Kidney (tissue), 14 donors: ENCODE data around the gene SAMD8. TPM values are rescaled to one million over a fixed set of nuclear protein-coding genes. Genes with fewer than 3 reads are reported as not detected.

Experiments used
- DNase-seq, 5 donors: peaks; one replicate each; pipeline ENCODE4 v3.0.0-alpha.2; 2013 to 2020
- FAIRE-seq: peaks from 2 replicates; lab custom pipeline; 2012; peaks lifted over from hg19 to GRCh38; lab: Jason Lieb, UNC
- H3K27ac ChIP-seq, 2 donors: one replicate each; pipeline ENCODE4 v1.7.0; 2013; ENCODE audit warnings: low read depth in 2 of 2, low read length in 2 of 2, inconsistent platforms in 1 of 2
- H3K27me3 ChIP-seq: one replicate; pipeline ENCODE4 v1.7.1; 2013; ENCODE audit warnings: low read length, inconsistent platforms; ENCODE audit not compliant: control insufficient read depth, insufficient read depth
- H3K36me3 ChIP-seq, 3 donors: one replicate each; pipeline versions ENCODE4 v1.7.0 to v1.7.1; 2013; ENCODE audit warnings: low read length in 3 of 3, control low read depth in 1 of 3, inconsistent platforms in 1 of 3; ENCODE audit not compliant: insufficient read depth in 3 of 3, control insufficient read depth in 2 of 3
- H3K4me1 ChIP-seq, 3 donors: one replicate each; pipeline versions ENCODE4 v1.7.0 to v1.7.1; 2013; ENCODE audit warnings: low read length in 3 of 3, inconsistent platforms in 1 of 3, low read depth in 1 of 3; ENCODE audit not compliant: control insufficient read depth in 2 of 3, insufficient read depth in 2 of 3
- H3K4me3 ChIP-seq, 3 donors: one replicate each; pipeline versions ENCODE4 v1.7.0 to v1.8.1; 2013; ENCODE audit warnings: low read length in 3 of 3, control low read depth in 1 of 3, inconsistent platforms in 1 of 3
- H3K9ac ChIP-seq, 3 donors: one replicate each; pipeline versions ENCODE4 v1.7.0 to v1.7.1; 2013; ENCODE audit warnings: low read length in 3 of 3, control low read depth in 1 of 3, inconsistent platforms in 1 of 3
- H3K9me3 ChIP-seq, 3 donors: one replicate each; pipeline versions ENCODE4 v1.7.0 to v1.7.1; 2013; ENCODE audit warnings: low read length in 3 of 3, control low read depth in 1 of 3, inconsistent platforms in 1 of 3; ENCODE audit not compliant: control insufficient read depth in 2 of 3, insufficient read depth in 1 of 3
- intact Hi-C: fragments of 100-400 bp; cut with DNase I; formaldehyde crosslinking; loops from one replicate; pipeline ENCODE4 v1.11.1; 2022
- polyA plus RNA-seq: library from polyadenylated mRNA; stranded (reverse); fragments of 350-450 nt; fragmentation: Illumina TruSeq; extraction: RNeasy Lipid Tissue Mini Kit (QIAGEN cat#74804); gene quantifications from one replicate; pipeline ENCODE4 v1.2.3, GENCODE V29; 2014; ENCODE audit warnings: low read depth, low replicate concordance; ENCODE audit not compliant: insufficient read depth
- total RNA-seq: library from RNA; stranded (reverse); fragmentation: NEBNext Ultra II Directional; extraction: Animal tissue kit (Norgen Biotek cat#: 25700); gene quantifications from one replicate; pipeline ENCODE4 v1.2.1, GENCODE V29; 2021
- TF ChIP-seq, protein P1 (sequence below): IDR thresholded peaks from 3 replicates; pipeline ENCODE4 v1.5.1; 2012; ENCODE audit warnings: mild to moderate bottlenecking, moderate library complexity, borderline replicate concordance; ENCODE audit not compliant: insufficient read depth; ENCODE audit errors: extremely low read depth
- donor health status: control.
- donor health status: control.
- donor health status: control.
- donor health status: control.
- donor health status: control.
- donor health status: DM: yes; HTN: yes; CAD: no.
- donor health status: Normal renal cell carcinoma (clear cell type).

Gene SAMD8
- total and polyA plus RNA-seq, 2 donors from 2014 or later, result 5.3 to 20.5 TPM

- intact Hi-C loops, result no loop called here
These were observed 96.7 kb downstream of the SAMD8 start for GRCh38 chr10:75208181-75208580.

GRCh38 chr10:75209086-75209920 lies 97.8 kb downstream of the SAMD8 start:
- Histone ChIP-seq H3K27ac (peak overlapping the region; percentile 99 to 100), H3K4me1 (peaks cover 0 to 14% (median 11%) of the 10 kb centered on the region in 3 donors), H3K9ac (peak overlapping the region; percentile 45 to 99 (median 61)), H3K36me3 (peaks cover 0 to 15% (median 3%) of the 10 kb centered on the region in 3 donors), H3K4me3 (peak overlapping the region; percentile 73 to 99 (median 78)), H3K9me3 (no peaks in the 10 kb centered on the region), H3K27me3 (no peaks in the 10 kb centered on the region)
- peak in 2 of 5 donors; percentile 67 to 75 for DNase-seq
- no peak for FAIRE-seq
- intact Hi-C loops, result no loop called here
- TF ChIP-seq, protein P1, sequence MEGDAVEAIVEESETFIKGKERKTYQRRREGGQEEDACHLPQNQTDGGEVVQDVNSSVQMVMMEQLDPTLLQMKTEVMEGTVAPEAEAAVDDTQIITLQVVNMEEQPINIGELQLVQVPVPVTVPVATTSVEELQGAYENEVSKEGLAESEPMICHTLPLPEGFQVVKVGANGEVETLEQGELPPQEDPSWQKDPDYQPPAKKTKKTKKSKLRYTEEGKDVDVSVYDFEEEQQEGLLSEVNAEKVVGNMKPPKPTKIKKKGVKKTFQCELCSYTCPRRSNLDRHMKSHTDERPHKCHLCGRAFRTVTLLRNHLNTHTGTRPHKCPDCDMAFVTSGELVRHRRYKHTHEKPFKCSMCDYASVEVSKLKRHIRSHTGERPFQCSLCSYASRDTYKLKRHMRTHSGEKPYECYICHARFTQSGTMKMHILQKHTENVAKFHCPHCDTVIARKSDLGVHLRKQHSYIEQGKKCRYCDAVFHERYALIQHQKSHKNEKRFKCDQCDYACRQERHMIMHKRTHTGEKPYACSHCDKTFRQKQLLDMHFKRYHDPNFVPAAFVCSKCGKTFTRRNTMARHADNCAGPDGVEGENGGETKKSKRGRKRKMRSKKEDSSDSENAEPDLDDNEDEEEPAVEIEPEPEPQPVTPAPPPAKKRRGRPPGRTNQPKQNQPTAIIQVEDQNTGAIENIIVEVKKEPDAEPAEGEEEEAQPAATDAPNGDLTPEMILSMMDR, result no peak

More at GRCh38 chr10:75208181-75208580, 96.7 kb downstream of the SAMD8 start:
- TF ChIP-seq, protein P1, result no peak
- Histone ChIP-seq H3K27ac (no peak overlapping the region), H3K27me3 (no peaks in the 10 kb centered on the region), H3K36me3 (peaks cover 0 to 8% (median 0%) of the 10 kb centered on the region in 3 donors), H3K9me3 (no peaks in the 10 kb centered on the region), H3K4me3 (no peak overlapping the region), H3K9ac (no peak overlapping the region), H3K4me1 (peaks cover 0 to 14% (median 11%) of the 10 kb centered on the region in 3 donors)
- FAIRE-seq, result no peak
- peak in 3 of 5 donors; percentile 37 to 71 (median 48) for DNase-seq

GRCh38 chr10:75209921-75210281 lies 98.4 kb downstream of the SAMD8 start:
- Histone ChIP-seq H3K27ac (peak overlapping the region; percentile 99 to 100), H3K4me3 (peak overlapping the region; percentile 73 to 99 (median 78)), H3K27me3 (no peaks in the 10 kb centered on the region), H3K9ac (peak overlapping the region; percentile 45 to 99 (median 61)), H3K36me3 (peaks cover 2 to 19% (median 3%) of the 10 kb centered on the region in 3 donors), H3K9me3 (no peaks in the 10 kb centered on the region), H3K4me1 (peaks cover 0 to 14% (median 11%) of the 10 kb centered on the region in 3 donors)
- DNase-seq (peak in 3 of 5 donors; percentile 69 to 94 (median 86)), FAIRE-seq (no peak)
- intact Hi-C loops, result no loop called here
- TF ChIP-seq, protein P1, result no peak
